GM18507 (cell line): ENCODE results near the gene THSD7B.

Experiments used
- DNase-seq: peaks from one replicate; pipeline ENCODE4 v3.0.0; 2011; ENCODE audit warnings: low read depth; ENCODE audit not compliant: insufficient read length; ENCODE audit errors: extremely low spot score
- FAIRE-seq: peaks from 2 replicates; lab custom pipeline; 2011; peaks lifted over from hg19 to GRCh38; lab: Jason Lieb, UNC

The THSD7B gene

GRCh38 chr2:137115081-137115794, 349.9 kb downstream of the THSD7B start:
- no peak for DNase-seq
- FAIRE-seq, result no peak

DNA sequence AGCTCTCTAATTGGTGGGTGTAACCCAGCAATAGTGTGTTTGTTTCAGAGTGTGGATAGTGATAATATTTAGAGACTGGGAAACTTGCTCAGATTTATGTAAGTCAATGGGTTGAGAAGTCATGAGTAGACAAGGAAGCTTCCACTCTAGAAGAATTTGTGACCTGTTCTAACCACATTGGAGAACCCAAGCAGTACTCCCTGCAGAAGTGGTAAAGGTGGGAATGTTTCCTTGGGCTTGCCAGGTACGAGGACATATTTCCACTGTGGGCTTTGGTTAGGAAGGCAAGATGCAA, 350.4 kb downstream of the THSD7B start:
- DNase-seq, result no peak
- no peak for FAIRE-seq

DNA sequence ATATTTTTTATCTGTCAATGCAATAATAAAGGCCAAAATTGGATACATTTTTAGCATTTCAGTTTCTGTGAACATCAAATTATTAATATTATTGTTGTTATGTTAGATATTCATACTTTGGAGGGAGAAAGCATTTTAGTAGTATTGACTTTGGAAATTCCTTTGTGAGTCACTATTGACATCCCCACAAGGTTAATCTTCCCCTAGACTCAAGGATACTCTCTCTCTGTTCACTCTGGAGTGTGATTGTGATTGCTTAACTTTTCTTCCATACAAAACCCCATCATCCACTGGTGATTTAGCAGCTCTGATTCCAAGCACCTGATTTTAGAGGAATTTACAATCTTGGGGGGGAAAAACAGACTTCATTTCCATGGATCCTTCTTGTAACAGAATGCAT, 352.0 kb downstream of the THSD7B start:
- no peak for FAIRE-seq
- DNase-seq, result no peak

GRCh38 chr2:137118140-137118539, 352.8 kb downstream of the THSD7B start:
- no peak for FAIRE-seq
- DNase-seq, result no peak

DNA sequence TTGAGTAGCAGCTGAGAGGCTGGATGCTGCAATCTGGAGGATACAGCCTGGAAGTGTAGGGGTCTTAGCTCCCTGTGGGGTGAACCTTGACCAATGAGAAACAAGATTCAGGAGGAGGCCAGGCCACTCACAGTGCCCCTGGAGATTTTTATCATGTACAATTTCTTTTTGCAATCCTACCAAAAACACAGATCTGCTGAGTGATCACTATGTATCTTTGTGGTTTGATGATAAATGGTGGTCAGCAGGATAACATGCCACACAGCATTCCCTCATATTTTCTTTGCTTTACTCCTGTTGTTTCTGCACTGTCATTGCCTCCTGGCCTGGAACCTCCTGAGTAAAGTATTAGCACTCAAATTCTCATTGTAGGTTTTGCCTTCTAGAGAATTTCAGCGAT, 357.9 kb downstream of the THSD7B start:
- no peak for DNase-seq
- FAIRE-seq, result no peak

GRCh38 chr2:137133225-137133624, 367.9 kb downstream of the THSD7B start:
- FAIRE-seq (no peak), DNase-seq (no peak)

GRCh38 chr2:137138263-137138662, 372.9 kb downstream of the THSD7B start:
- DNase-seq (no peak), FAIRE-seq (no peak)

DNA sequence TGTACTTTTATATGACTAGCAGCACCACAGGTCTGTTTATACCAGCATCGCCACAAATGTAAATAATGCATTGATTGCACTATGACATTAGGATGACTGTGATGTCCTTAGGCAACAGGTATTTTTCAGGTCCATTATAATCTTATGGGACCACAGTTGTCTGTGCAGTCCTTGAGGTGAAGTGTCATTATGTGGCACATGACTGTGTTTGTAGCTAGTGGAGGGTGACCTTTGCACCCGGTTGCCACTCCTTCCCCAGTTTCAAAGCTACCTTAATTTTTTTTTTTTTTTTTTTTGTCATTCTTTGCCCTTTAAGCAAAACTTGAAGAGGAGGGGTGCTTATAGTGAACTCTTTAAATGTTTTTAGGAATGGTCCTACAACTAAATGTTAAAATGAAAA, 386.4 kb downstream of the THSD7B start:
- no peak for FAIRE-seq

GRCh38 chr2:137154946-137155345, 389.6 kb downstream of the THSD7B start:
- FAIRE-seq (no peak), DNase-seq (no peak)

More for the DNA sequence above, 386.4 kb downstream of the THSD7B start:
- DNase-seq, result no peak

- DNase-seq (no peak), FAIRE-seq (no peak)
Observed at GRCh38 chr2:137155356-137156104, 390.2 kb downstream of the THSD7B start.

- no peak for FAIRE-seq
- no peak for DNase-seq
Observed at GRCh38 chr2:137156221-137156844, 391.0 kb downstream of the THSD7B start.

GRCh38 chr2:137157851-137158250, 392.5 kb downstream of the THSD7B start:
- FAIRE-seq, result no peak
- no peak for DNase-seq

DNA sequence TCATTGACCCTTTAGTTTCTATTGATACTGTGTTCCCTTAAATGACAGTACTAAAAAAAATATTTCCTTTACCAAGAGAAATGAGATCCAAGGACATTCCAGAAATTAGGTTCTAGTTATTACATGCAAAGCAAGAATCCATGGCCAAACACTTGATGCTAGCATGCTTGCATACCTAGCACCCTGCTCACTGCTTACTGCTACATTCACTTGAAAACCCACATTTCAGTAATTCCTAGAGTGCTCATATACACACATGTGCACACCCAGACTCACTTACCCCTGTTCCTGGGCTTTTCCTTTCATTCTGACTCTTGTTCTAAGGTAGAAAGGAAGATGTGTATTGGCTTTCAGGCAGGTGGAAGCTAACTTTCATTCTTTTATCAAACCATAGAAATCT, 395.9 kb downstream of the THSD7B start:
- FAIRE-seq (no peak), DNase-seq (no peak)

- FAIRE-seq (no peak), DNase-seq (no peak)
Observed at GRCh38 chr2:137165968-137166367, 400.6 kb downstream of the THSD7B start.

DNA sequence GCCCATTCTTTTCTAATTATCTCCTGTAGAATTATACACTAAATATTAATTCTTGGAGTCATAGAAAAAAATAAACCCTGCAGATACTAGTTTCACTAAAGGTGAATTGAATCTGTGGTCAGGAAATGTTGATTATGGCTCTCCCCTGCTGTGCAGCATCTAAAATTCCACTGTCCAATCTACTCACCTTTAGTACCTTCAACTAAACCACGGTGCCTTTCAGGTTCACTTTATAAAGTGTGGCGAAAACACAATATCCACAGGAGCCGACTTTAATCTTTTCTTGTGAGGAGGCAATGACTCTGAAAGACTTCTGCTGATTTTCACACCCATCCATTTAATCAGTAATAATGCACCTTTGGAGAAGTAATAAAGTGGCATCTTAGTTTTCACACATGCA, 402.3 kb downstream of the THSD7B start:
- FAIRE-seq (no peak), DNase-seq (no peak)

DNA sequence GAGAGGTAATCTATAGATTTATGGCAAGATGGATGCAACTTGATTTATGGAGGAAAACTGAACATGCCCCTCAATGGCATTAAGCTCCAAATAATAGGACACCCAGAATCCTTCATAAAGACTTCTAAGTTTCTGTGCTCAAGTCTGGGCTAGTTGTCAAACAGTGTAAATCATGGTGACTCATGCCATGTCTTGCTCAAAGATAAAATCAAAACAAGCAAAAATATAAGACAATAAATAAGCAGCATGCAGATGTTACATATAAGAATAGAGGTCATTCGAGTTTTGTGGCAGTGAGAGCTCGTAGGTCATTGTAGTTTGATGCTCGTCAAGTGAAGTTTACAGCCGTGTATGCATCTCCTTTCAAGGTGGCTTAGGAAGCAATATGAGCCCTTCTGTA, 403.2 kb downstream of the THSD7B start:
- no peak for FAIRE-seq
- DNase-seq, result no peak

GRCh38 chr2:137172162-137172561, 406.8 kb downstream of the THSD7B start:
- DNase-seq, result no peak
- FAIRE-seq, result no peak

DNA sequence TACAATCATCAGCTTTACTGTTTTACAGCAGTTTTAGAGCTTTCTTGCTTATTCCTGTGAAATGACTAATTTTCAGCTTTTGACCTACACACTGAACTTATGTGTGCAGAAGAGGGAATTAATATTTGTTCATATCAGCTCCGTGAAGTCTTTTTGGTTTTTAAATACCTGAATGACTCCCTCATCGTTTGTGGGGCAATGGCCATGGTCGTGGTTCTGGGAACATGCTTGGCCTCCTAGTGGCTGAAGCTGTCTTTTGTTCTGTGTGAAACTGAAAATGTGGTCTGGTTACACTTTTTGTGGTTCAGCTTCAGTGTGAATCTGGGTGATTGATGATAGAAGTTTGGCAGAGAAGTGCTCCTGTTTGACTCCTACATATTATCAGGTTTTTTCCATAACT, 408.1 kb downstream of the THSD7B start:
- FAIRE-seq, result peak; percentile 66
- DNase-seq, result peak; percentile 7

GRCh38 chr2:137175246-137175645, 409.9 kb downstream of the THSD7B start:
- DNase-seq (no peak), FAIRE-seq (no peak)

GRCh38 chr2:137178951-137179377, 413.6 kb downstream of the THSD7B start:
- no peak for FAIRE-seq
- DNase-seq, result no peak

GRCh38 chr2:137179542-137179941, 414.2 kb downstream of the THSD7B start:
- FAIRE-seq (no peak), DNase-seq (no peak)
